Left cardiac atrium (tissue), 4 donors: ENCODE data around the gene PFDN1. TPM values are rescaled to one million over a fixed set of nuclear protein-coding genes. Genes with fewer than 3 reads are reported as not detected.
A peak's percentile ranks its signal among the peaks of the same experiment; 100 is the strongest.

Experiments
- ATAC-seq, 2 donors: fragments of 200-7000 bp; cut with Tn5 transposase; one replicate each; pipeline ENCODE4 v1.9.1; 2020; ENCODE audit warnings: mild to moderate bottlenecking in 2 of 2, moderate library complexity in 2 of 2
- DNase-seq: peaks from one replicate; pipeline ENCODE4 v3.0.0-alpha.2; 2020
- intact Hi-C, 2 donors: fragments of 100-400 bp; cut with DNase I; formaldehyde crosslinking; loops; one replicate each; pipeline versions ENCODE4 v1.14.1 to v1.15.1; 2022 to 2023
- total RNA-seq, 2 donors: library from RNA; stranded (reverse); fragmentation: NEBNext Ultra II Directional; extraction: Animal tissue kit (Norgen Biotek cat#: 25700); gene quantifications; one replicate each; pipeline ENCODE4 v1.2.1, GENCODE V29; 2021
- donor health status: DM: no; HTN: yes; CAD: no.
- donor health status: DM: no; HTN: yes; CAD: no; lungs with severe emphysema.
- donor health status: DM: yes; HTN: yes; CAD: no.
- donor health status: Dilated cardiomyopathy.

PFDN1 gene
- total RNA-seq, 2 donors from 2014 or later, result 49.1 to 54.7 TPM

GRCh38 chr5:140336388-140336787, 33.5 kb upstream of the PFDN1 start:
- peak; percentile 30 to 87 for ATAC-seq
- intact Hi-C loops, result no loop called here
- DNase-seq, result peak; percentile 40

- intact Hi-C loops, result no loop called here
- DNase-seq (no peak), ATAC-seq (no peak)
Observed at GRCh38 chr5:140331638-140332037, 28.7 kb upstream of the PFDN1 start.

GRCh38 chr5:140329739-140330481, 27.0 kb upstream of the PFDN1 start:
- intact Hi-C loops, result no loop called here
- no peak for DNase-seq
- peak; percentile 25 to 41 for ATAC-seq

- DNase-seq, result no peak
- intact Hi-C loops, result no loop called here
- no peak for ATAC-seq
Observed at GRCh38 chr5:140328036-140328764, 25.3 kb upstream of the PFDN1 start.

- intact Hi-C loops, result no loop called here
- DNase-seq (no peak), ATAC-seq (no peak)
Observed at GRCh38 chr5:140327589-140327988, 24.7 kb upstream of the PFDN1 start.

- intact Hi-C loops, result no loop called here
- DNase-seq, result no peak
- no peak for ATAC-seq
Observed at GRCh38 chr5:140325486-140325885, 22.6 kb upstream of the PFDN1 start.

- ATAC-seq, result peak in 1 of 2 donors; percentile 46
- DNase-seq, result no peak
- intact Hi-C loops, result no loop called here
Observed at GRCh38 chr5:140324617-140325241, 21.8 kb upstream of the PFDN1 start.

GRCh38 chr5:140324041-140324600, 21.2 kb upstream of the PFDN1 start:
- ATAC-seq, result no peak
- DNase-seq, result no peak

GRCh38 chr5:140322751-140323731, 20.1 kb upstream of the PFDN1 start:
- DNase-seq, result peak; percentile 59
- ATAC-seq, result peak; percentile 69 to 80
- intact Hi-C loops, result no loop called here

More at GRCh38 chr5:140324041-140324600, 21.2 kb upstream of the PFDN1 start:
- intact Hi-C loops, result no loop called here

- intact Hi-C loops, result no loop called here
- ATAC-seq, result peak; percentile 42 to 69
- DNase-seq, result peak; percentile 51
Observed at GRCh38 chr5:140321796-140322195, 18.9 kb upstream of the PFDN1 start.

GRCh38 chr5:140319833-140320232, 16.9 kb upstream of the PFDN1 start:
- intact Hi-C loops, result no loop called here
- DNase-seq (no peak), ATAC-seq (no peak)

- DNase-seq (no peak), ATAC-seq (no peak)
- intact Hi-C loops, result no loop called here
Observed at GRCh38 chr5:140318792-140319191, 15.9 kb upstream of the PFDN1 start.

- intact Hi-C loops, result no loop called here
- DNase-seq (no peak), ATAC-seq (peak in 1 of 2 donors; percentile 39)
Observed at GRCh38 chr5:140317859-140318258, 15.0 kb upstream of the PFDN1 start.

GRCh38 chr5:140312791-140313189, 9.9 kb upstream of the PFDN1 start:
- no peak for ATAC-seq
- no peak for DNase-seq
- intact Hi-C loops, result no loop called here

GRCh38 chr5:140312067-140312790, 9.3 kb upstream of the PFDN1 start:
- intact Hi-C loops, result no loop called here
- DNase-seq (peak; percentile 69), ATAC-seq (peak; percentile 74 to 85)

GRCh38 chr5:140311011-140311467, 8.1 kb upstream of the PFDN1 start:
- peak; percentile 35 to 88 for ATAC-seq
- no peak for DNase-seq
- intact Hi-C loops, result no loop called here

GRCh38 chr5:140310434-140310833, 7.5 kb upstream of the PFDN1 start:
- intact Hi-C loops, result no loop called here
- DNase-seq (no peak), ATAC-seq (no peak)

GRCh38 chr5:140309706-140310249, 6.9 kb upstream of the PFDN1 start:
- DNase-seq, result no peak
- intact Hi-C loops, result no loop called here
- ATAC-seq, result no peak
